ENCODE results near the gene CAPZB. TPM values are rescaled to one million over a fixed set of nuclear protein-coding genes. Genes with fewer than 3 reads are reported as not detected.
"Not testable (repeated sequence)": the region's sequence is repeated elsewhere in the genome, so short reads cannot be mapped to it uniquely, and the experiment has no call there.

The CAPZB gene
- total RNA-seq, 1 donor from 2014 or later = 326 TPM

- TF ChIP-seq, protein P1, sequence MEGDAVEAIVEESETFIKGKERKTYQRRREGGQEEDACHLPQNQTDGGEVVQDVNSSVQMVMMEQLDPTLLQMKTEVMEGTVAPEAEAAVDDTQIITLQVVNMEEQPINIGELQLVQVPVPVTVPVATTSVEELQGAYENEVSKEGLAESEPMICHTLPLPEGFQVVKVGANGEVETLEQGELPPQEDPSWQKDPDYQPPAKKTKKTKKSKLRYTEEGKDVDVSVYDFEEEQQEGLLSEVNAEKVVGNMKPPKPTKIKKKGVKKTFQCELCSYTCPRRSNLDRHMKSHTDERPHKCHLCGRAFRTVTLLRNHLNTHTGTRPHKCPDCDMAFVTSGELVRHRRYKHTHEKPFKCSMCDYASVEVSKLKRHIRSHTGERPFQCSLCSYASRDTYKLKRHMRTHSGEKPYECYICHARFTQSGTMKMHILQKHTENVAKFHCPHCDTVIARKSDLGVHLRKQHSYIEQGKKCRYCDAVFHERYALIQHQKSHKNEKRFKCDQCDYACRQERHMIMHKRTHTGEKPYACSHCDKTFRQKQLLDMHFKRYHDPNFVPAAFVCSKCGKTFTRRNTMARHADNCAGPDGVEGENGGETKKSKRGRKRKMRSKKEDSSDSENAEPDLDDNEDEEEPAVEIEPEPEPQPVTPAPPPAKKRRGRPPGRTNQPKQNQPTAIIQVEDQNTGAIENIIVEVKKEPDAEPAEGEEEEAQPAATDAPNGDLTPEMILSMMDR (IDR thresholded peaks at IDR 0.05; ENCODE audit: partially characterized antibody, unreplicated experiment) = no peak
- H3K9me3 Mint-ChIP-seq (ENCODE audit: unreplicated experiment) = no peaks in the 10 kb centered on the region
- no peak overlapping the region for H3K4me3 Mint-ChIP-seq (ENCODE audit: unreplicated experiment)
- H3K36me3 Mint-ChIP-seq (ENCODE audit: unreplicated experiment) = no peaks in the 10 kb centered on the region
- no peak for DNase-seq
- H3K4me1 Mint-ChIP-seq (ENCODE audit: low read depth, unreplicated experiment) = no peaks in the 10 kb centered on the region
- H3K27me3 Mint-ChIP-seq (ENCODE audit: unreplicated experiment) = peaks cover 2% of the 10 kb centered on the region
- H3K27ac Mint-ChIP-seq (ENCODE audit: unreplicated experiment) = no peak overlapping the region
These were observed 25.8 kb upstream of the CAPZB start for GRCh38 chr1:19511116-19511515.

GRCh38 chr1:19509647-19510046 lies 24.3 kb upstream of the CAPZB start:
- not testable (repeated sequence) for H3K4me3 Mint-ChIP-seq (ENCODE audit: unreplicated experiment); H3K9me3 Mint-ChIP-seq (ENCODE audit: unreplicated experiment); H3K4me1 Mint-ChIP-seq (ENCODE audit: low read depth, unreplicated experiment); H3K36me3 Mint-ChIP-seq (ENCODE audit: unreplicated experiment); H3K27ac Mint-ChIP-seq (ENCODE audit: unreplicated experiment); DNase-seq; H3K27me3 Mint-ChIP-seq (ENCODE audit: unreplicated experiment)

DNA sequence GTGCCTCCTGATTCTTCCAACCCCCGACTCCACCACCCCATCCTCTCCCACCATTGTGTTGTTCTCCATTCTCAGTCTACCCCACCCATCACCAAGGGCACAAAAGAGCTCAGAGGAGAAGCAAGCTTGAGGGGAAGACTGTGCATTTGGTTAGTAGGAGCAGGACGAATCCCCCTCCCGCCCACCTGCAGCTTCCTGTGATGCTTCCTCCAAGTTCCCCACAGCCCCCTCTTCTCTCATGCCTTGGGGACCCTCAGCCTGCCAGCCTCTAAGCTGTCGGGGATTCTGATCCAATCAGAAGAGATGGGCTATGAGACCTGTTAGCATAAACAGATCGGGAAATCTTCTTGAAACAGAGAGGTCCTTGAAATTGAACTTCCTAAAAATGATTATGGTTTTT lies 22.2 kb upstream of the CAPZB start:
- H3K27me3 Mint-ChIP-seq (ENCODE audit: unreplicated experiment) = no peaks in the 10 kb centered on the region
- H3K4me1 Mint-ChIP-seq (ENCODE audit: low read depth, unreplicated experiment) = no peaks in the 10 kb centered on the region
- TF ChIP-seq, protein P1 (IDR thresholded peaks at IDR 0.05; ENCODE audit: partially characterized antibody, unreplicated experiment) = no peak

GRCh38 chr1:19505693-19506457 lies 20.5 kb upstream of the CAPZB start:
- Mint-ChIP-seq H3K27me3 (ENCODE audit: unreplicated experiment) (no peaks in the 10 kb centered on the region), H3K36me3 (ENCODE audit: unreplicated experiment) (no peaks in the 10 kb centered on the region), H3K27ac (ENCODE audit: unreplicated experiment) (no peak overlapping the region), H3K4me3 (ENCODE audit: unreplicated experiment) (no peak overlapping the region), H3K4me1 (ENCODE audit: low read depth, unreplicated experiment) (no peaks in the 10 kb centered on the region), H3K9me3 (ENCODE audit: unreplicated experiment) (no peaks in the 10 kb centered on the region)
- DNase-seq = no peak
- TF ChIP-seq, protein P1 (IDR thresholded peaks at IDR 0.05; ENCODE audit: partially characterized antibody, unreplicated experiment) = no peak

More for the DNA sequence above, 22.2 kb upstream of the CAPZB start:
- Mint-ChIP-seq H3K27ac (ENCODE audit: unreplicated experiment) (no peak overlapping the region), H3K9me3 (ENCODE audit: unreplicated experiment) (no peaks in the 10 kb centered on the region), H3K36me3 (ENCODE audit: unreplicated experiment) (no peaks in the 10 kb centered on the region), H3K4me3 (ENCODE audit: unreplicated experiment) (no peak overlapping the region)
- DNase-seq = no peak

- Mint-ChIP-seq H3K27ac (ENCODE audit: unreplicated experiment) (no peak overlapping the region), H3K36me3 (ENCODE audit: unreplicated experiment) (no peaks in the 10 kb centered on the region), H3K27me3 (ENCODE audit: unreplicated experiment) (no peaks in the 10 kb centered on the region), H3K9me3 (ENCODE audit: unreplicated experiment) (no peaks in the 10 kb centered on the region), H3K4me1 (ENCODE audit: low read depth, unreplicated experiment) (no peaks in the 10 kb centered on the region), H3K4me3 (ENCODE audit: unreplicated experiment) (no peak overlapping the region)
- DNase-seq = no peak
- TF ChIP-seq, protein P1 (IDR thresholded peaks at IDR 0.05; ENCODE audit: partially characterized antibody, unreplicated experiment) = no peak
These were observed 19.7 kb upstream of the CAPZB start for GRCh38 chr1:19504796-19505692.

DNA sequence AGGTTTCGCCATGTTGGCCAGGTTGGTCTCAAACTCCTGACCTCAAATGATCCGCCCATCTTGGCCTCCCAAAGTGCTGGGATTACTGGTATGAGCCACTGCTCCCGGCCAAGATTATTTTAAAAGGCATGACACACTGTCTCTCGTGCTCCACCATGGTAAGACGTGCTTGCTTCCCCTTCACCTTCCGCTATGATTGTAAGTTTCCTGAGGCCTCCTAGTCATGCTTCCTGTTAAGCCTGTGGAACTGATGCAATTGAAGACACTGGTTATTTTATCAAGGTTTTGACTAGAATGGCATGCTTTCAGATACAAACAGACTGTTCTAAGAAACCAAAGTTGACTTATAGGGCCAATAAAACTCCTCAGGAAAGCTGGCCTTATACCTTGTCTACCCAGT lies 16.9 kb upstream of the CAPZB start:
- not testable (repeated sequence) for DNase-seq; H3K4me1 Mint-ChIP-seq (ENCODE audit: low read depth, unreplicated experiment); H3K9me3 Mint-ChIP-seq (ENCODE audit: unreplicated experiment); H3K27me3 Mint-ChIP-seq (ENCODE audit: unreplicated experiment); H3K4me3 Mint-ChIP-seq (ENCODE audit: unreplicated experiment); H3K36me3 Mint-ChIP-seq (ENCODE audit: unreplicated experiment); H3K27ac Mint-ChIP-seq (ENCODE audit: unreplicated experiment)

DNA sequence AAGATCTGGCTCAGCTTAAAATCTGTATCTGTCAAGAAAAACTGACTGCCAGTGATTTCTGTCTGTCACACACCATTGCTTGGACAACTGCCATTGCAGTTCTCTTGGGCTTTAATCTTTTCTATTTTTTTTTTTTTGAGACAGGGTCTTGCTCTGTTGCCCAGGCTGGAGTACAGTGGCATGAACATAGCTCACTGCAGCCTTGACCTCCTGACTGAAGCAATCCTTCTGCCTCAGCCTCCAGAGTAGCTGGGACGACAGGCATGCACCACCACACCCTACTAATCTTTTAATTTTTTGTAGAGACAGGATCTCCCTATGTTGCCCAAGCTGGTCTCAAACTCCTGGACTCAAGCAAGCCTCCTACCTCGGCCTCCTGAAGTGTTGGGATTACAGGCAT lies 14.5 kb upstream of the CAPZB start:
- H3K9me3 Mint-ChIP-seq (ENCODE audit: unreplicated experiment); H3K36me3 Mint-ChIP-seq (ENCODE audit: unreplicated experiment); H3K4me3 Mint-ChIP-seq (ENCODE audit: unreplicated experiment): not testable (repeated sequence)

DNA sequence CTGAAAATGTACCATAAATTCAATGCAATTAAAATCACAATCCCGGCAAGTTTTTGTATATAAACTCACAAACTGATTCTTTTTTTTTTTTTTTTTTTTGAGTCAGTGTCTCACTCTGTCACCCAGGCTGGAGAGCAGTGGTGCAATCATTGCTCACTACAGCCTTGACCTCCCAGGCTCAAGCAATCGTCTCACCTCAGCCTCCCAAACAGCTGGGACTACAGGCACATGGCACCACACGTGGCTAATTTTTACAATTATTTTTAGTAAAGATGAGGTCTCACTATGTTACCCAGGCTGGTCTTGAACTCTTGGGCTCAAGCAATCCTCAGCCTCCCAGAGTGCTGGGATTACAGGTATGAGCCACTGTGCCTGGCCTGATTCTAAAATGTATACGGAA lies 12.1 kb upstream of the CAPZB start:
- H3K27me3 Mint-ChIP-seq (ENCODE audit: unreplicated experiment); H3K9me3 Mint-ChIP-seq (ENCODE audit: unreplicated experiment): not testable (repeated sequence)

More for the DNA sequence above, 14.5 kb upstream of the CAPZB start:
- H3K4me1 Mint-ChIP-seq (ENCODE audit: low read depth, unreplicated experiment); DNase-seq; H3K27ac Mint-ChIP-seq (ENCODE audit: unreplicated experiment); H3K27me3 Mint-ChIP-seq (ENCODE audit: unreplicated experiment): not testable (repeated sequence)

More for the DNA sequence above, 12.1 kb upstream of the CAPZB start:
- not testable (repeated sequence) for H3K27ac Mint-ChIP-seq (ENCODE audit: unreplicated experiment); H3K4me3 Mint-ChIP-seq (ENCODE audit: unreplicated experiment); H3K36me3 Mint-ChIP-seq (ENCODE audit: unreplicated experiment); H3K4me1 Mint-ChIP-seq (ENCODE audit: low read depth, unreplicated experiment); DNase-seq
